Hematopoietic multipotent progenitor cell treated with erythropoietin and hydrocortisone succinate and interleukin-3 and kit ligand, for 6 days (in vitro differentiated cells): ENCODE data around the gene SCN4A.
A peak's percentile ranks its signal among the peaks of the same experiment; 100 is the strongest.
"Not testable (repeated sequence)": the region's sequence is repeated elsewhere in the genome, so short reads cannot be mapped to it uniquely, and the experiment has no call there.

Experiments
- DNase-seq: peaks from one replicate; pipeline ENCODE4 v3.0.0-alpha.2; 2015

Gene SCN4A

GRCh38 chr17:63932721-63933120, 40.0 kb downstream of the SCN4A start:
- no peak for DNase-seq

GRCh38 chr17:63931981-63932561, 40.6 kb downstream of the SCN4A start, which contains the start of gene CD79B:
Gene CD79B, minus strand, starts transcription at chr17:63932331. Its CDS starts 70 bp downstream, at chr17:63932261.
- no peak for DNase-seq

DNA sequence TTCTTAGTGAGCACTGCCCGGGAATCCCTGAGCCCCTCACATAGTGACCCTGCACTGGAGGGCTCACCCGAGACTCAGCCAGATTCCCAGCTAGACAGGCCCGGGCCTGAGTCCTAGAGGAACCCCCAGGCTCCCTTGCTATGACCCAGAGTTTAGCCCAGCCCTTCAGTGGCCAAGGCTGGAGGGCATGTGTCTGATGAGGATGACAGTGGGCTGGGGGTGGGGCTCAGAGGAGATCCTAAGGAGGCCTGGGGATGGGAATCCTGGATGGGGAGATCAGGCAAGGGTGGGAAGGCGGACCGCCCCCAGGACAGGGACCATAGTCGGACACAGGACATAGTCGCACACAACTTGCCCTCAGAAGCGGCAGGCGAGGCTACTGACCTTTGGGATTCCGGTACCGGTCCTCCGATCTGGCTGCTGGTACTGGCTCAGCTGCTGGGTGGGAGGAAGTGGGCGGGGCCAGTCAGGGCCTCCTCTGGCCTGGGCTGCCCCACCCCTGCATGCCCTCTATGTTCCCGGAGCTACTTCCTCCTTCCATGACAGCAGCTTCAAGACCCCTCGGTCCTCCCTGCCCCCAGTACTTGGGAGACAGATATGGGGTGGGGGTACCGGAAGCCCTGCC, 41.7 kb downstream of the SCN4A start:
- peak; percentile 71 for DNase-seq

DNA sequence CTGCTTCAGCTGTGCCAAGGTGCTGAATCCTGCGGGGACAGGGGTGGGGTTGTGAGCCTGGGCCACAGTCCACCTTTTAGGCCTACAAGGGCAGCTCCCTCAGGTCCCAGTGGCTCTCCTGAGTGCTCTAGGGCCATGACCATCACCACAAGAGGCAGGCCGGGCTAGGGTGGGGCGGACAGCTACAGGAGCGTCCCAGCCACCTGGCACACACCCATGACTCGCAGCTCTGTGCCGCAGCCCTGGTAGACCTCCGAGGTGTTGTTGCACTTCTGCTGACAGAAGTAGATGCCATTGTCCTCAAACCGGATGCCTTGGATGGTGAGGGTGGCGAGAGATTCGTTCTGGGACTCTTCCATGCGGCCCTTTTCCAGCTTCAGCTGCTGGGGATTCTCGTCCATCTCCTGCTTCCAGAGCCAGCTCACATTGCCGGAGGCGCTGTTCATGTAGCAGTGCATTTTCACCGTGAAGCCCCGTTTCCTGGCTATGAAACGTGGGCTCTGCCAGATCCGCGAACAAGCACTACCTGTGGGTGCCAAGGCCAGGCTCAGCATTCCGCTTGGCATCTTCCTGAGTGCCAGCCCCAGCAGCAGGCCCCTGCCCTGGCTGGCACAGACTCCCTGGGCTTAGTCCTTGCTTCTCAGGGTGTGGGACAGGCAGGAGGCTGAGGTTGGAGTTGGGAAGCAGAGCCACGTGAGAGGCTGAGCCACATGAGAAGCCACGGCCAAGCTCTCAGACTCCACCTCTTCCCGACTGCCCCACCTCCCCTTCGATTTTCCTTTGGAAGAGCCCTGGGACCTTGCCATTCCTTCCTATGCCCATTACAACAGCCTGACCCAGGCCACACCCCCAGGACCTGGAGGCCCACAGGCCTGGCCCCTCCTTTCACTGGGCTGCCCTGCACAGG, 42.6 kb downstream of the SCN4A start:
- DNase-seq = no peak

DNA sequence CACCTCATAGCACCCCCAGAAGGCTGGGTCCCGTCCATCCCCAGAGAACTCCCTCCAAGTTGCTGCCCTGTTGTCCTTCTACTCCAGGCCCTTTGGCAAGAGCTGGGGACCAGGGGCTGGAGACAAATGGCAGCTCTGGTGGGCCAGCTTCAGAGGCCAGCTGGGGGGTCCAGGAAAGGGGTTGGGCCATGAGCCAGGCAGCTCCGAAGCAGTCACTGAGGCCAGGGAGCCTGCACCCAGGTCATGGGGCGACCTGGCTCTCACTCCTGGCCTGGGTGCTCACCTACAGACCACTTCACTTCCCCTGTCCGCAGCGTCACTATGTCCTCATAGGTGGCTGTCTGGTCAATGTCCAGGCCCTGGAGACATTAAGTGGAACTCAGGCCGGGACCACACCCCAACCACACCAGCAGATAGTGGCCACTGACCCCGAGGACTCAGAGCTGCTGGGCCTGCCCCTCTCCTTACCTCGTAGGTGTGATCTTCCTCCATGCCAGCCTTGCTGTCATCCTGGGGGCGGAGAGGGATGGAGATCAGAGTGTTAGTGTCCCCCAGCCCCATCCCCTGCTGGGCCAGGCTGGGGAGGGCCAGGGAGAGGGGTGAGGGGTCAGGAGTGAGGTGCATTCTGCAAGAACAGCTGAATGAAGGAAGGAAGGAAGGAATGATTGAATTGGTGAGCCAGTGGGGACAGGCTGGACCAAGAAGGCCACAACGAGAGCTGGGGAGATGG, 43.6 kb downstream of the SCN4A start:
- DNase-seq = no peak

- no peak for DNase-seq
Measured at GRCh38 chr17:63928172-63928666, 44.5 kb downstream of the SCN4A start.

GRCh38 chr17:63927464-63928171, 45.1 kb downstream of the SCN4A start:
- DNase-seq = no peak

DNA sequence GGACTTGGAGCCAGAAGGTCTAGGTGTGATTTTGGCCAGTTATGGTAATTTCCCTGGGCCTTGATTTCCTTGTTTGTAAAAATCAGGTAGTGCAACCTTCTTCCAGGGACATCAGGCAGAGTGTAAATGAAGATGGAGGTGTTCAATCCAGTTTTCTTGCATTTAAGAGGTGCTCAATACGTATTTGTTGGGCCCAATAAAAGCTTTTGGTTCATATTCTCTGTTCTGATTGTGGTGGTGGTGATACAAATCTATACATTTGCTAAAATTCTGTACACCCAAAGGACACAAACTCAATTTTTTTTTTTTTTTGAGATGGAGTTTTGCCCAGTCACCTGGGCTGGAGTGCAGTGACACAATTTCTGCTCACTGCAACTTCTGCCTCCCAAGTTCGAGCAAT, 46.6 kb downstream of the SCN4A start:
- no peak for DNase-seq

- DNase-seq = no peak
Measured at GRCh38 chr17:63925615-63926014, 47.1 kb downstream of the SCN4A start.

DNA sequence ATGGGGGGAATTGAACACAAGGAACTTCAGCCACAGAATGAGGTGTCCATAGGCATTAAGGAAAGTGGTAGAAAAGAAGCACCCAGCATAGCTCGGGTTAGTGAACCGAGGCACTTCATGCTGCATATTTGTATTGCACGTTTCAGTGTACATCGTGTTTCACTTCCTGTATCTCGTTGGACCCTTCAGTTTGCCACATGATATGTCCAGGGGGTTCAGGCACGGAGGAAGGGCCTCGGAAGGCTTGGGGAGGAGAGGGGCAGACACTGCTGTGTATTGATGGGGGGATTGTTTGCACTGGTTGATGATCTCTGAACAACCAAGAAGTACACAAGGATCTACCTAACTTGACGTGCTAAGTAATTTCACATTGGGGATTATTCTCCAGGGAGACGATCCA, 50.3 kb downstream of the SCN4A start:
- not testable (repeated sequence) for DNase-seq

DNA sequence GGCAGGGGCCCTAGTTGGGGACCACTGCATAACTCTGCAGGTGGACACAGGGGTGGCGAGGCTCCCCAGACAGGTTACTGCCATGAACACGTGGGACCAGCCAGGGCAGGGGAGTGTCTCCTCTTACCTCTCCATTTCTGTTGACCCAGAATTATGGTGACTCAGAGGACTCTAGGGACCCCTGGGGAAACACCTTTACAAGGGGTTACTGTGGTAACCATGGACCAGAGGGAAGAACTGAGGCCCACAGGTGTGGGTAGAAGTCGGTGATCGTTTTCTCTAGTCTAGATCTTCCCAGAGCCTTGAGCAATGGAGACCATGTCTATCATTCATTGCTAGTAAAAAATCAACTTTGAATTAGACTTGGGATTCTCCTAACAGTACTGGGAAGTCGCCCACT, 51.9 kb downstream of the SCN4A start:
- DNase-seq = not testable (repeated sequence)

DNA sequence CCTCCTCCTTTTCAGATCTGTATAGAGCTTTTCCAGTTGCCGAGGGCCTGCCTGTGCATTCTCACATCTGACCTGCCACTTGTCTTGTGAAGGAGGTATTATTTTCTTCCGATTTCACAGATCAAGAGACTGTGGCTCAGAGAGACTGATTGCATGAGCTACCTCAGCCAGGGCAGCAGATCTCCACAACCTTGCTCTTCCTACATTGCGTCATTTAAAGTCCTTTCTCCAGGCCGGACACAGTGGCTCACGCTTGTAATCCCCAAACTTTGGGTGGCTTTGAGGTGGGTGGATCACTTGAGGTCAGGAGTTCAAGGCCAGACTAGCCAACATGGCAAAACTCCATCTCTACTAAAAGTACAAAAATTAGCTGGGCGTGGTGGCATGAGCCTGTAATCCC, 52.7 kb downstream of the SCN4A start:
- not testable (repeated sequence) for DNase-seq

DNA sequence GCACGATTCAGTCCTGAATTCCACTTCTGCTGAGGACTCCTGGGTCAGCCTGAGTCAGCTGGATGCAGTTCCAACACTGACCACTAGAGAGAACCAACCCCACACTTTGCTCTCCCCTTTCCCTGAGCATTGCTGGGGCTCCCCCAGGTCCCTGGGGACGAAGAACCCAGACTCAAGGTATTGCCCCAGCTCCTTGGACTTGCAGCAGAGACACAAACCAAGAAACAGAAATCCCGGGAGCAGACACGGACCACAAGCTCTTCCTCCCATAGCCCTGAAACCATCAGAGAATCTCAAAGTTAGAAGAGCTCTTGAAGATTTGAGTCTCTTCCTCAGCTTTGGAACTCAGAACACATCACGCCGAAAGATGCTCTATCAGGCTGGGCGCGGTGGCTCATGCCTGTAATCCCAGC, 53.4 kb downstream of the SCN4A start:
- DNase-seq = peak; percentile 83

GRCh38 chr17:63918789-63919305, 53.9 kb downstream of the SCN4A start, which contains the start of gene GH1:
Gene GH1, minus strand, starts transcription at chr17:63918839. Its CDS starts 63 bp downstream, at chr17:63918776.
- DNase-seq = not testable (repeated sequence)

DNA sequence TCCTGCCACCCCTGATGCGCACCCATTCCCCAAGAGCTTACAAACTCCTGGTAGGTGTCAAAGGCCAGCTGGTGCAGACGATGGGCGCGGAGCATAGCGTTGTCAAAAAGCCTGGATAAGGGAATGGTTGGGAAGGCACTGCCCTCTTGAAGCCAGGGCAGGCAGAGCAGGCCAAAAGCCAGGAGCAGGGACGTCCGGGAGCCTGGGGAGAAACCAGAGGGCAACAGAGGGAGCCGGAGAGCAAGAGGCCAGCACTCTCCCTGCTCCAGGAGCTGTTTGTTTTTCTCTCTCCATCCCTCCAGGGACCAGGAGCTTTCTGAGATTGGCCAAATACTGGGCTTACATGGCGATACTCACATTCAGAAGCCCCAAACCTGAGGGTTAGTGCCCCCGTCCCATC, 54.4 kb downstream of the SCN4A start:
- DNase-seq = no peak

DNA sequence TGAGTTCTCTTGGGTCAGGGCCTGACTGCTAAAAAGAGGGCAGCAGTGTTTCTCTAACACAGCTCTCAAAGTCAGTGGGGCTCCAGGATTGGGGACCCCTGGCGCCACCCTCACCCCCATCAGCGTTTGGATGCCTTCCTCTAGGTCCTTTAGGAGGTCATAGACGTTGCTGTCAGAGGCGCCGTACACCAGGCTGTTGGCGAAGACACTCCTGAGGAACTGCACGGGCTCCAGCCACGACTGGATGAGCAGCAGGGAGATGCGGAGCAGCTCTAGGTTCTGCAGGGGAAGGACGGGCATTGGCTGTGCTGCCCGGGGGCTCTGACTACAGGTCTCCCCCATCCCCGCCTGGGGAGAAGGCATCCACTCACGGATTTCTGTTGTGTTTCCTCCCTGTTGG, 55.1 kb downstream of the SCN4A start:
- DNase-seq = no peak

DNA sequence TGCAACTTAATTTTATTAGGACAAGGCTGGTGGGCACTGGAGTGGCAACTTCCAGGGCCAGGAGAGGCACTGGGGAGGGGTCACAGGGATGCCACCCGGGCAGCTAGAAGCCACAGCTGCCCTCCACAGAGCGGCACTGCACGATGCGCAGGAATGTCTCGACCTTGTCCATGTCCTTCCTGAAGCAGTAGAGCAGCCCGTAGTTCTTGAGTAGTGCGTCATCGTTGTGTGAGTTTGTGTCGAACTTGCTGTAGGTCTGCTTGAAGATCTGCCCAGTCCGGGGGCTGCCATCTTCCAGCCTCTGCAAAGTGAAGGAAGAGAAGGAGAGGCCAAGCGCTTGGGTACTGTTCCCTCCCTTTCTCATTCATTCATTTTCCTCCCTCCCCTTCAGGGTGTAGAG, 55.5 kb downstream of the SCN4A start:
- DNase-seq = not testable (repeated sequence)

- no peak for DNase-seq
Measured at GRCh38 chr17:63916566-63917185, 56.0 kb downstream of the SCN4A start.

GRCh38 chr17:63915753-63916152, 57.0 kb downstream of the SCN4A start:
- DNase-seq = not testable (repeated sequence)

GRCh38 chr17:63914471-63914870, 58.2 kb downstream of the SCN4A start:
- DNase-seq = no peak

DNA sequence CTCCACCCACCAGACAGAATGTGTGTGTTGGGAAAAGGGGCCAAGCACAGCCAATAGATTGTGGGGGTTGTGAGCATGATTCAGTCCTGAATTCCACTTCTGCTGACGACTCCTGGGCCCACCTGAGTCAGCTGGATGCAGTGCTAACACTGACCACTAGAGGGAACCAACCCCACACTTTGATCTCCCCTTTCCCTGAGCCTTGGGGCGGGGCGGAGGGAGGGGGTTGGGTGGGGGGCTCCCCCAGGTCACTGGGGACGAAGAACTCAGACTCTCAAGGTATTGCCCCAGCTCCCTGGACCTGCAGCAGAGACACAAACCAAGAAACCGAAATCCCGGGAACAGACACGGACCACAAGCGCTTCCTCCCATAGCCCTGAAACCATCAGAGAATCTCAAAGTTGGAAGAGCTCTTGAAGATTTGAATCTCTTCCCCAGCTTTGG, 61.0 kb downstream of the SCN4A start:
- DNase-seq = peak; percentile 62
